Right lobe of liver (tissue), 4 donors: Measurements from ENCODE around the gene XRCC4.

ENCODE experiments used
- CTCF ChIP-seq, 4 donors: fragments of 200-600 bp in 3 of 4; fragments of 450-650 bp in 1 of 4; IDR thresholded peaks; one replicate each; pipeline versions ENCODE4 v1.5.1 to v1.8.0; 2016 to 2022; ENCODE audit warnings: antibody characterized with exemption in 4 of 4, mild to moderate bottlenecking in 2 of 4
- POLR2A ChIP-seq: fragments of 450-650 bp; IDR thresholded peaks from one replicate; pipeline ENCODE4 v1.6.1; 2017; ENCODE audit warnings: antibody characterized with exemption, mild to moderate bottlenecking
- donor health status: DM: no; HTN: no; CAD: no.
- donor health status: DM: no; HTN: no; CAD: no.
- donor health status: DM: no; HTN: yes; CAD: no.

GRCh38 chr5:83281176-83281575 is 203.8 kb downstream of the XRCC4 start:
- TF ChIP-seq POLR2A, result no peak
- no peak for TF ChIP-seq CTCF (IDR thresholded peaks at IDR 0.05)
